ENCODE data around the gene ACOT6. TPM values are rescaled to one million over a fixed set of nuclear protein-coding genes. Genes with fewer than 3 reads are reported as not detected.

The ACOT6 gene
- total and polyA plus RNA-seq, 9 of the 15 experiments (the other 6 are each of a cell fraction or from before 2014, with no cell fraction given): not detected

DNA sequence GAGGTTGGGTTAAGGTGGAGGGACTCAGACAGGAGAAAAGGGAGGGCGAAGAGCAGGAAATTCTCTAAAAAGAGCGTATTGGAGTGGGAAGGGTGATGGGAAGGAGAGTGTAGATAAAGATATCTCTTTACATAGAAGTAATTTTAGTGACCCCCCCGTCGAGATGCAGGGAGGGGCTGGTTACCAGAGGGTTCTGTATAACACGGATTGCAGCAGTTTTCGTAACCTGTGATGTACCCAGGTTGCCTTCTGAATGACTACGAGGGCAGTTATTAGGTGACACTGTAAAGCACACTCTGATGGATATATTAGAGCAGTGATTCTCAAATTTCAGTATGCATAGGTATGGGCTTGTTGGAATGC is 32.9 kb downstream of the ACOT6 start:
- WGBS (ENCODE audit: insufficient coverage, low coverage, missing lambda C conversion rate): 0% methylated on average over 6 of the region's 7 CpGs
- intact Hi-C loops (cut with micrococcal nuclease): loop anchor here (2.0 kb wide), 1 partner anchor 68 kb away; no protein-coding TSS in a partner anchor
- Histone ChIP-seq H3K9me3 (replicated peaks; ENCODE audit: control insufficient read depth, insufficient read depth, low read depth, low read length) (no peaks in the 10 kb centered on the region), H3K36me3 (ENCODE audit: control insufficient read depth, insufficient read depth, low read length) (no peaks in the 10 kb centered on the region), H3K4me3 (peak overlapping the region; percentile 56), H3K4me2 (ENCODE audit: insufficient read depth, low read length) (peak overlapping the region; percentile 84), H3K9ac (ENCODE audit: insufficient read depth in 1 of 2, low read depth in 2 of 2, low read length in 2 of 2) (peak overlapping the region; percentile 71 to 80; a peak in 3 of 4 replicates), H3K27me3 (ENCODE audit: control insufficient read depth in 2 of 2, insufficient read depth in 2 of 2, low read length in 2 of 2) (no peaks in the 10 kb centered on the region), H3K27ac (ENCODE audit: extremely low read depth, low read depth, low read length) (no peak overlapping the region), H3K9me1 (ENCODE audit: control insufficient read depth, insufficient read depth, low read length) (no peaks in the 10 kb centered on the region), H2AFZ (ENCODE audit: low read depth, low read length) (peak overlapping the region; percentile 88), H3K4me1 (replicated peaks in 1 of 2; ENCODE audit: control insufficient read depth in 2 of 2, insufficient read depth in 2 of 2, low read length in 2 of 2) (peaks cover 0 to 8% of the 10 kb centered on the region in 2 experiments; a peak in 3 of 5 replicates), H3K79me2 (ENCODE audit: control insufficient read depth, insufficient read depth, low read length) (no peaks in the 10 kb centered on the region; the same call in 2 of the 3 replicates), H4K20me1 (replicated peaks; ENCODE audit: control insufficient read depth, insufficient read depth, low read length) (no peaks in the 10 kb centered on the region)
- POLR2A ChIA-PET: interaction anchor here (0.6 to 1.3 kb wide), 2 partner anchors 17 to 32 kb away, joined by 3 read pairs; no protein-coding TSS in a partner anchor
- DNase-seq (ENCODE audit: extremely low read depth in 1 of 4, low spot score in 3 of 4) (no peak), FAIRE-seq (no peak), ATAC-seq (no peak)
- TF ChIP-seq ZNF354B (CRISPR knock-in tag; IDR thresholded peaks at IDR 0.05): no peak
- TF ChIP-seq, protein P1, sequence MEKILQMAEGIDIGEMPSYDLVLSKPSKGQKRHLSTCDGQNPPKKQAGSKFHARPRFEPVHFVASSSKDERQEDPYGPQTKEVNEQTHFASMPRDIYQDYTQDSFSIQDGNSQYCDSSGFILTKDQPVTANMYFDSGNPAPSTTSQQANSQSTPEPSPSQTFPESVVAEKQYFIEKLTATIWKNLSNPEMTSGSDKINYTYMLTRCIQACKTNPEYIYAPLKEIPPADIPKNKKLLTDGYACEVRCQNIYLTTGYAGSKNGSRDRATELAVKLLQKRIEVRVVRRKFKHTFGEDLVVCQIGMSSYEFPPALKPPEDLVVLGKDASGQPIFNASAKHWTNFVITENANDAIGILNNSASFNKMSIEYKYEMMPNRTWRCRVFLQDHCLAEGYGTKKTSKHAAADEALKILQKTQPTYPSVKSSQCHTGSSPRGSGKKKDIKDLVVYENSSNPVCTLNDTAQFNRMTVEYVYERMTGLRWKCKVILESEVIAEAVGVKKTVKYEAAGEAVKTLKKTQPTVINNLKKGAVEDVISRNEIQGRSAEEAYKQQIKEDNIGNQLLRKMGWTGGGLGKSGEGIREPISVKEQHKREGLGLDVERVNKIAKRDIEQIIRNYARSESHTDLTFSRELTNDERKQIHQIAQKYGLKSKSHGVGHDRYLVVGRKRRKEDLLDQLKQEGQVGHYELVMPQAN (IDR thresholded peaks at IDR 0.05; ENCODE audit: borderline replicate concordance): peak; percentile 21; the same call in 1 of the 2 replicates
- in situ Hi-C loops (cut with MboI): no loop called here
- no TSS peak for BruUV-seq (replicated peaks)
- CTCF ChIA-PET (ENCODE audit: low intra/inter-chr PET ratio): no interaction called here

DNA sequence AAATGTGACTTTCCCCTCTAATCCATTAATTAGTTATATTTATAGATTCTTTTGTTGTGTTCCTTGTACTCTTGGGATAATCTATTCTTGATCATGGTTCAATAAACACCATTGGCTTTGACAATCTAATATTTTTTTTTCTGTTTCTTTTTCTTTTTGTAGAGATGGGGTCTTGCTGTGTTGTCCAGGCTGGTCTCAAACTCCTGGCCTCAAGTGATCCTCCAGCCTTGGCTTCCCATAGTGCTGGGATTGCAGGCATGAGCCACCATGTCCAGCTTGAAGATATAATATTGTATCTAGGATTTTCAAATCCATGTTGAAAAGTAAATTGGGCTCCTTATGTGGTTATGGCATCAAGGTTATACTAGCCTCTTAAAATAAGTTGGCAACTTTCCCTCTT is 38.7 kb downstream of the ACOT6 start:
- no peaks in the 10 kb centered on the region; a peak in 1 of 5 replicates for H3K4me1 ChIP-seq (replicated peaks in 1 of 2; ENCODE audit: control insufficient read depth in 2 of 2, insufficient read depth in 2 of 2, low read length in 2 of 2)
- H3K27ac ChIP-seq (ENCODE audit: extremely low read depth, low read depth, low read length): no peak overlapping the region
- TF ChIP-seq NCOA1 (IDR thresholded peaks at IDR 0.05; ENCODE audit: low read depth) (no peak), ZNF121 (CRISPR knock-in tag; conservative IDR thresholded peaks at IDR 0.05) (peak; percentile 84), RBM25 (IDR thresholded peaks at IDR 0.05; ENCODE audit: low read depth, low read length, severe bottlenecking) (peak; percentile 21), ESRRB (CRISPR knock-in tag; IDR thresholded peaks at IDR 0.05; ENCODE audit: borderline replicate concordance) (no peak), ZFPM2 (CRISPR knock-in tag; IDR thresholded peaks at IDR 0.05) (no peak), KDM1A (IDR thresholded peaks at IDR 0.05) (peak in 1 of 2 experiments; percentile 9; a peak in 1 of 4 replicates)
- TF ChIP-seq, protein P2, sequence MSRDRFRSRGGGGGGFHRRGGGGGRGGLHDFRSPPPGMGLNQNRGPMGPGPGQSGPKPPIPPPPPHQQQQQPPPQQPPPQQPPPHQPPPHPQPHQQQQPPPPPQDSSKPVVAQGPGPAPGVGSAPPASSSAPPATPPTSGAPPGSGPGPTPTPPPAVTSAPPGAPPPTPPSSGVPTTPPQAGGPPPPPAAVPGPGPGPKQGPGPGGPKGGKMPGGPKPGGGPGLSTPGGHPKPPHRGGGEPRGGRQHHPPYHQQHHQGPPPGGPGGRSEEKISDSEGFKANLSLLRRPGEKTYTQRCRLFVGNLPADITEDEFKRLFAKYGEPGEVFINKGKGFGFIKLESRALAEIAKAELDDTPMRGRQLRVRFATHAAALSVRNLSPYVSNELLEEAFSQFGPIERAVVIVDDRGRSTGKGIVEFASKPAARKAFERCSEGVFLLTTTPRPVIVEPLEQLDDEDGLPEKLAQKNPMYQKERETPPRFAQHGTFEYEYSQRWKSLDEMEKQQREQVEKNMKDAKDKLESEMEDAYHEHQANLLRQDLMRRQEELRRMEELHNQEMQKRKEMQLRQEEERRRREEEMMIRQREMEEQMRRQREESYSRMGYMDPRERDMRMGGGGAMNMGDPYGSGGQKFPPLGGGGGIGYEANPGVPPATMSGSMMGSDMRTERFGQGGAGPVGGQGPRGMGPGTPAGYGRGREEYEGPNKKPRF (IDR thresholded peaks at IDR 0.05; ENCODE audit: low read depth, low read length): no peak
- in situ Hi-C loops (cut with MboI): no loop called here
- no TSS peak for BruUV-seq (replicated peaks)
- intact Hi-C loops (cut with micrococcal nuclease): no loop called here
- no peak for DNase-seq (ENCODE audit: extremely low read depth in 1 of 4, low spot score in 3 of 4)
- H4K20me1 ChIP-seq (replicated peaks; ENCODE audit: control insufficient read depth, insufficient read depth, low read length): no peaks in the 10 kb centered on the region
- no peaks in the 10 kb centered on the region for H3K36me3 ChIP-seq (ENCODE audit: control insufficient read depth, insufficient read depth, low read length)
- ChIA-PET POLR2A (interaction anchor here (0.7 kb wide), 1 partner anchor 153 kb away, joined by 3 read pairs; no protein-coding TSS in a partner anchor), CTCF (ENCODE audit: low intra/inter-chr PET ratio) (no interaction called here)
- no peak for ATAC-seq
- no peak overlapping the region for H3K4me3 ChIP-seq
- no peak overlapping the region for H3K9ac ChIP-seq (ENCODE audit: insufficient read depth in 1 of 2, low read depth in 2 of 2, low read length in 2 of 2)
- no peaks in the 10 kb centered on the region for H3K79me2 ChIP-seq (ENCODE audit: control insufficient read depth, insufficient read depth, low read length)
- H3K9me1 ChIP-seq (ENCODE audit: control insufficient read depth, insufficient read depth, low read length): no peaks in the 10 kb centered on the region
- H2AFZ ChIP-seq (ENCODE audit: low read depth, low read length): no peak overlapping the region
- H3K4me2 ChIP-seq (ENCODE audit: insufficient read depth, low read length): no peak overlapping the region
- H3K27me3 ChIP-seq (ENCODE audit: control insufficient read depth in 2 of 2, insufficient read depth in 2 of 2, low read length in 2 of 2): no peaks in the 10 kb centered on the region
- H3K9me3 ChIP-seq (replicated peaks; ENCODE audit: control insufficient read depth, insufficient read depth, low read depth, low read length): no peaks in the 10 kb centered on the region
- FAIRE-seq: no peak
